GM18498 (cell line): Measurements from ENCODE around the gene PPP1R12C.

Source experiments
- ATAC-seq: cut with Tn5 transposase; IDR thresholded peaks from one replicate; pipeline ENCODE4 v1.9.1; 2021; ENCODE audit warnings: mild to moderate bottlenecking, moderate library complexity; ENCODE audit not compliant: unreplicated experiment

PPP1R12C gene

GRCh38 chr19:55091126-55091910 is 26.1 kb downstream of the PPP1R12C start:
- ATAC-seq, result no peak

- no peak for ATAC-seq
Observed at GRCh38 chr19:55090564-55090963, 26.9 kb downstream of the PPP1R12C start.

GRCh38 chr19:55089342-55089944 is 28.0 kb downstream of the PPP1R12C start:
- ATAC-seq, result no peak

GRCh38 chr19:55088543-55089341 is 28.7 kb downstream of the PPP1R12C start:
- ATAC-seq, result no peak

GRCh38 chr19:55088021-55088451 is 29.4 kb downstream of the PPP1R12C start:
- no peak for ATAC-seq

- no peak for ATAC-seq
Observed at GRCh38 chr19:55087542-55087901, 29.9 kb downstream of the PPP1R12C start.

- ATAC-seq, result peak; percentile 48
Observed at GRCh38 chr19:55086730-55087541, 30.5 kb downstream of the PPP1R12C start.

GRCh38 chr19:55085923-55086715 is 31.3 kb downstream of the PPP1R12C start:
- ATAC-seq, result no peak

- ATAC-seq, result no peak
Observed at GRCh38 chr19:55084416-55084815, 33.0 kb downstream of the PPP1R12C start.

GRCh38 chr19:55083004-55083850 is 34.2 kb downstream of the PPP1R12C start:
- ATAC-seq, result no peak

- no peak for ATAC-seq
Observed at GRCh38 chr19:55082020-55082851, 35.2 kb downstream of the PPP1R12C start.

- ATAC-seq, result no peak
Observed at GRCh38 chr19:55081770-55082019, 35.7 kb downstream of the PPP1R12C start.

GRCh38 chr19:55080968-55081769 is 36.3 kb downstream of the PPP1R12C start:
- ATAC-seq, result peak; percentile 69

GRCh38 chr19:55080121-55080967 is 37.1 kb downstream of the PPP1R12C start:
- no peak for ATAC-seq

GRCh38 chr19:55079400-55080038 is 37.9 kb downstream of the PPP1R12C start:
- no peak for ATAC-seq

- no peak for ATAC-seq
Observed at GRCh38 chr19:55078996-55079395, 38.4 kb downstream of the PPP1R12C start.
